HepG2 (cell line): ENCODE measurements around the gene ALDH9A1. TPM values are rescaled to one million over a fixed set of nuclear protein-coding genes. Genes with fewer than 3 reads are reported as not detected.

Experiments
- ARNT2 ChIP-seq: sonication (generic); formaldehyde crosslinking; IDR thresholded peaks from 2 replicates; pipeline ENCODE4 v1.8.0; 2022; ENCODE audit warnings: mild to moderate bottlenecking, low read depth, missing genetic modification reagents, moderate library complexity
- HIVEP1 ChIP-seq: sonication (generic); formaldehyde crosslinking; IDR thresholded peaks from 2 replicates; pipeline ENCODE4 v1.4.0; 2020; ENCODE audit warnings: mild to moderate bottlenecking, missing genetic modification reagents
- ISL2 ChIP-seq: sonication (generic); formaldehyde crosslinking; IDR thresholded peaks from 2 replicates; pipeline ENCODE4 v1.5.0; 2020; ENCODE audit warnings: missing genetic modification reagents
- JUNB ChIP-seq: sonication (generic); formaldehyde crosslinking; IDR thresholded peaks from 2 replicates; pipeline ENCODE4 v1.8.0; 2022; ENCODE audit warnings: missing genetic modification reagents, mild to moderate bottlenecking, borderline replicate concordance
- MED13 ChIP-seq: sonication (generic); formaldehyde crosslinking; IDR thresholded peaks from 2 replicates; pipeline ENCODE4 v1.5.0; 2020; ENCODE audit warnings: missing genetic modification reagents
- PHF8 ChIP-seq: sonication (generic); formaldehyde crosslinking; IDR thresholded peaks from 2 replicates; pipeline ENCODE4 v1.5.0; 2020; ENCODE audit warnings: missing genetic modification reagents
- POGK ChIP-seq: sonication (generic); formaldehyde crosslinking; conservative IDR thresholded peaks from 2 replicates; pipeline ENCODE4 v1.8.0; 2022; ENCODE audit warnings: mild to moderate bottlenecking, moderate library complexity, missing genetic modification reagents
- SMAD1 ChIP-seq: sonication (generic); formaldehyde crosslinking; IDR thresholded peaks from 2 replicates; pipeline ENCODE4 v1.4.0; 2020; ENCODE audit warnings: missing genetic modification reagents, low read depth, mild to moderate bottlenecking, borderline replicate concordance
- SPEN ChIP-seq: sonication (generic); formaldehyde crosslinking; IDR thresholded peaks from 2 replicates; pipeline ENCODE4 v1.5.1; 2020; ENCODE audit warnings: low read depth, mild to moderate bottlenecking, missing genetic modification reagents
- TEAD3 ChIP-seq: optimal IDR thresholded peaks from 2 replicates; pipeline ENCODE3; 2016; ENCODE audit warnings: borderline replicate concordance
- ZFY ChIP-seq: sonication (generic); formaldehyde crosslinking; IDR thresholded peaks from 2 replicates; pipeline ENCODE4 v1.4.0; 2020; ENCODE audit warnings: missing genetic modification reagents
- ZNF18 ChIP-seq: sonication (generic); formaldehyde crosslinking; IDR thresholded peaks from 2 replicates; pipeline ENCODE4 v1.8.0; 2022; ENCODE audit warnings: mild to moderate bottlenecking, missing genetic modification reagents; ENCODE audit not compliant: insufficient replicate concordance
- ZNF276 ChIP-seq: sonication (generic); formaldehyde crosslinking; IDR thresholded peaks from 2 replicates; pipeline ENCODE4 v1.4.0; 2020; ENCODE audit warnings: mild to moderate bottlenecking, low read depth, missing genetic modification reagents
- ZNF367 ChIP-seq: sonication (generic); formaldehyde crosslinking; IDR thresholded peaks from 2 replicates; pipeline ENCODE4 v1.4.0; 2020; ENCODE audit warnings: missing genetic modification reagents, borderline replicate concordance
- ZNF557 ChIP-seq: sonication (generic); formaldehyde crosslinking; IDR thresholded peaks from 2 replicates; pipeline ENCODE4 v1.4.0; 2020; ENCODE audit warnings: missing genetic modification reagents
- ZNF629 ChIP-seq: sonication (generic); formaldehyde crosslinking; conservative IDR thresholded peaks from 2 replicates; pipeline ENCODE4 v1.5.0; 2020; ENCODE audit warnings: missing genetic modification reagents
- ZNF749 ChIP-seq: sonication (generic); formaldehyde crosslinking; IDR thresholded peaks from 2 replicates; pipeline ENCODE4 v1.8.0; 2022; ENCODE audit warnings: mild to moderate bottlenecking, missing genetic modification reagents, moderate library complexity, borderline replicate concordance
- ZNF75D ChIP-seq: sonication (generic); formaldehyde crosslinking; IDR thresholded peaks from 2 replicates; pipeline ENCODE4 v1.8.1; 2023; ENCODE audit warnings: missing genetic modification reagents, mild to moderate bottlenecking, borderline replicate concordance
- ZNF772 ChIP-seq: sonication (generic); formaldehyde crosslinking; IDR thresholded peaks from 2 replicates; pipeline ENCODE4 v1.5.0; 2020; ENCODE audit warnings: mild to moderate bottlenecking, missing genetic modification reagents
- ZNF816 ChIP-seq: sonication (generic); formaldehyde crosslinking; IDR thresholded peaks from 2 replicates; pipeline ENCODE4 v1.8.0; 2022; ENCODE audit warnings: missing genetic modification reagents, mild to moderate bottlenecking, borderline replicate concordance
- ZNF878 ChIP-seq: sonication (generic); formaldehyde crosslinking; IDR thresholded peaks from 2 replicates; pipeline ENCODE4 v1.8.1; 2023; ENCODE audit warnings: mild to moderate bottlenecking, missing genetic modification reagents, moderate library complexity
- ZSCAN20 ChIP-seq: sonication (generic); formaldehyde crosslinking; IDR thresholded peaks from 2 replicates; pipeline ENCODE4 v1.4.0; 2020; ENCODE audit warnings: missing genetic modification reagents, mild to moderate bottlenecking, borderline replicate concordance
- polyA plus RNA-seq, 8 experiments: library from polyadenylated mRNA; depleted of rRNA in 3 of 8; stranded (reverse) in 7 of 8; unstranded in 1 of 8; fragments of >200 nt; fragmentation: Illumina TruSeq in 4 of 8; extraction: Trizol in 4 of 8; gene quantifications; 2 replicates each; pipeline versions ENCODE4 v1.2.1 to v1.2.3, GENCODE V29; 2011 to 2016; ENCODE audit warnings: low read depth in 4 of 8, missing spikeins in 1 of 8, mixed read lengths in 1 of 8; ENCODE audit not compliant: insufficient read depth in 1 of 8
- total RNA-seq, 5 experiments: library from RNA; depleted of rRNA; stranded (reverse); fragments of >200 nt; fragmentation: Illumina TruSeq; extraction: Trizol; gene quantifications; 2 replicates each; pipeline ENCODE4 v1.2.3, GENCODE V29; 2016; ENCODE audit warnings: low read depth in 1 of 5
- TF ChIP-seq, protein P1 (sequence below): sonication (generic); formaldehyde crosslinking; IDR thresholded peaks from 2 replicates; pipeline ENCODE4 v1.5.0; 2020; ENCODE audit warnings: mild to moderate bottlenecking, missing genetic modification reagents

The ALDH9A1 gene
- total and polyA plus RNA-seq, 2 of the 13 experiments (the other 11 are each of a cell fraction or from before 2014, with no cell fraction given) = 27.5 to 38.5 TPM

- TF ChIP-seq ZNF367 (no peak), ZSCAN20 (CRISPR knock-in tag) (0 out of 2 replicates have a peak, but pooled peaks have one; percentile 14), ZNF629 (CRISPR knock-in tag) (no peak), ZNF749 (CRISPR knock-in tag) (no peak), SMAD1 (CRISPR knock-in tag) (no peak), JUNB (no peak), ZNF878 (CRISPR knock-in tag) (peak; percentile 73; the same call in 1 of the 2 replicates), ZNF772 (CRISPR knock-in tag) (no peak; the same call in 1 of the 2 replicates), SPEN (CRISPR knock-in tag) (peak; percentile 65), ISL2 (CRISPR knock-in tag) (no peak), ZNF816 (CRISPR knock-in tag) (no peak), ZNF75D (no peak), POGK (no peak; the same call in 1 of the 2 replicates), MED13 (no peak; the same call in 1 of the 2 replicates), HIVEP1 (CRISPR knock-in tag) (no peak), ZNF557 (CRISPR knock-in tag) (0 out of 2 replicates have a peak, but pooled peaks have one; percentile 38), TEAD3 (CRISPR knock-in tag) (peak; percentile 55), ZFY (CRISPR knock-in tag) (peak; percentile 89), PHF8 (CRISPR knock-in tag) (peak; percentile 79), ZNF18 (peak; percentile 66), ARNT2 (CRISPR knock-in tag) (0 out of 2 replicates have a peak, but pooled peaks have one; percentile 35), ZNF276 (CRISPR knock-in tag) (no peak)
- TF ChIP-seq, protein P1, sequence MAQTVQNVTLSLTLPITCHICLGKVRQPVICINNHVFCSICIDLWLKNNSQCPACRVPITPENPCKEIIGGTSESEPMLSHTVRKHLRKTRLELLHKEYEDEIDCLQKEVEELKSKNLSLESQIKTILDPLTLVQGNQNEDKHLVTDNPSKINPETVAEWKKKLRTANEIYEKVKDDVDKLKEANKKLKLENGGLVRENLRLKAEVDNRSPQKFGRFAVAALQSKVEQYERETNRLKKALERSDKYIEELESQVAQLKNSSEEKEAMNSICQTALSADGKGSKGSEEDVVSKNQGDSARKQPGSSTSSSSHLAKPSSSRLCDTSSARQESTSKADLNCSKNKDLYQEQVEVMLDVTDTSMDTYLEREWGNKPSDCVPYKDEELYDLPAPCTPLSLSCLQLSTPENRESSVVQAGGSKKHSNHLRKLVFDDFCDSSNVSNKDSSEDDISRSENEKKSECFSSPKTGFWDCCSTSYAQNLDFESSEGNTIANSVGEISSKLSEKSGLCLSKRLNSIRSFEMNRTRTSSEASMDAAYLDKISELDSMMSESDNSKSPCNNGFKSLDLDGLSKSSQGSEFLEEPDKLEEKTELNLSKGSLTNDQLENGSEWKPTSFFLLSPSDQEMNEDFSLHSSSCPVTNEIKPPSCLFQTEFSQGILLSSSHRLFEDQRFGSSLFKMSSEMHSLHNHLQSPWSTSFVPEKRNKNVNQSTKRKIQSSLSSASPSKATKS (CRISPR knock-in tag) = no peak
Measured at GRCh38 chr1:165630629-165631341, 67.6 kb downstream of the ALDH9A1 start, which contains the start of gene MGST3 (continued).
